HEK293T (cell line): ENCODE results near the gene EVA1C.

Experiments used
- CTCF ChIA-PET: fragments of 350-600 bp; formaldehyde crosslinking; extraction: SDS; loops from one replicate; lab custom pipeline; 2021; ENCODE audit warnings: antibody characterized with exemption, inconsistent platforms; lab: Yijun Ruan, JAX
- POLR2A ChIA-PET: fragments of 350-600 bp; formaldehyde crosslinking; extraction: SDS; loops from one replicate; lab custom pipeline; 2020; ENCODE audit warnings: antibody characterized with exemption, inconsistent platforms; lab: Yijun Ruan, JAX
- DNase-seq: peaks from one replicate; pipeline ENCODE4 v3.0.0; 2012; ENCODE audit warnings: mixed read lengths; ENCODE audit errors: extremely low spot score
- ARNT ChIP-seq: fragments of 450-650 bp; IDR thresholded peaks from 2 replicates; pipeline ENCODE4 v1.6.1; 2017; ENCODE audit warnings: mild to moderate bottlenecking
- BHLHE40 ChIP-seq: fragments of 450-650 bp; IDR thresholded peaks from 2 replicates; pipeline ENCODE4 v1.6.1; 2016; ENCODE audit warnings: mild to moderate bottlenecking, moderate library complexity, borderline replicate concordance
- CTBP1 ChIP-seq: fragments of 450-650 bp; IDR thresholded peaks from 2 replicates; pipeline ENCODE4 v1.6.1; 2016; ENCODE audit warnings: borderline replicate concordance
- ELF4 ChIP-seq: fragments of 450-650 bp; IDR thresholded peaks from 2 replicates; pipeline ENCODE4 v1.6.1; 2017; ENCODE audit warnings: antibody characterized with exemption
- FOXA1 ChIP-seq: fragments of 450-650 bp; IDR thresholded peaks from 2 replicates; pipeline ENCODE4 v1.6.1; 2016; ENCODE audit warnings: mild to moderate bottlenecking
- FOXK2 ChIP-seq: fragments of 450-650 bp; IDR thresholded peaks from 2 replicates; pipeline ENCODE4 v1.6.1; 2016; ENCODE audit warnings: mild to moderate bottlenecking
- FOXM1 ChIP-seq: fragments of 450-650 bp; IDR thresholded peaks from 2 replicates; pipeline ENCODE4 v1.6.1; 2017; ENCODE audit warnings: mild to moderate bottlenecking, borderline replicate concordance
- HDGF ChIP-seq: fragments of 450-650 bp; IDR thresholded peaks from 2 replicates; pipeline ENCODE4 v1.6.1; 2017; ENCODE audit warnings: antibody characterized with exemption, borderline replicate concordance
- L3MBTL2 ChIP-seq: fragments of 450-650 bp; conservative IDR thresholded peaks from 2 replicates; pipeline ENCODE4 v1.6.1; 2016; ENCODE audit warnings: mild to moderate bottlenecking
- LEF1 ChIP-seq: fragments of 450-650 bp; IDR thresholded peaks from 2 replicates; pipeline ENCODE4 v1.6.1; 2017; ENCODE audit warnings: mild to moderate bottlenecking, borderline replicate concordance
- NFRKB ChIP-seq: fragments of 450-650 bp; IDR thresholded peaks from 2 replicates; pipeline ENCODE4 v1.6.1; 2016; ENCODE audit warnings: mild to moderate bottlenecking, moderate library complexity
- PKNOX1 ChIP-seq: fragments of 450-650 bp; IDR thresholded peaks from 2 replicates; pipeline ENCODE4 v1.6.1; 2016
- SP1 ChIP-seq: fragments of 450-650 bp; IDR thresholded peaks from 2 replicates; pipeline ENCODE4 v1.6.1; 2017
- SUZ12 ChIP-seq: fragments of 450-650 bp; IDR thresholded peaks from 2 replicates; pipeline ENCODE4 v1.6.1; 2016; ENCODE audit warnings: mild to moderate bottlenecking
- TARDBP ChIP-seq: fragments of 450-650 bp; IDR thresholded peaks from 2 replicates; pipeline ENCODE4 v1.6.1; 2016
- ZNF384 ChIP-seq: fragments of 450-650 bp; IDR thresholded peaks from 2 replicates; pipeline ENCODE4 v1.6.1; 2016

EVA1C gene

GRCh38 chr21:32392299-32392879 lies 20.1 kb upstream of the EVA1C start:
- POLR2A ChIA-PET, result interaction anchor here (0.6 to 2.1 kb wide), 7 partner anchors 8 to 1662 kb away, joined by 3 to 6 read pairs (median 4); no protein-coding TSS in a partner anchor
- DNase-seq, result peak; percentile 25

GRCh38 chr21:32392880-32393676 lies 19.4 kb upstream of the EVA1C start, which contains the start of gene URB1:
TSS of gene URB1 (minus strand) at chr21:32393012. CDS start at chr21:32392910, 102 bp downstream.
- TF ChIP-seq TARDBP (no peak), FOXM1 (no peak), L3MBTL2 (peak; percentile 65), FOXA1 (no peak), NFRKB (no peak), HDGF (no peak), PKNOX1 (peak; percentile 45; the same call in 1 of the 2 replicates)
- CTCF ChIA-PET, result interaction anchor here (0.7 to 1.2 kb wide), 2 partner anchors 9 to 10 kb away, joined by 3 to 5 read pairs; no protein-coding TSS in a partner anchor
- POLR2A ChIA-PET, result interaction anchor here (0.6 to 2.1 kb wide), 7 partner anchors 9 to 208 kb away, joined by 3 to 6 read pairs (median 4); no protein-coding TSS in a partner anchor
- DNase-seq, result peak; percentile 99

More at GRCh38 chr21:32392299-32392879, 20.1 kb upstream of the EVA1C start:
- CTCF ChIA-PET, result interaction anchor here (0.7 to 1.2 kb wide), 2 partner anchors 10 to 11 kb away, joined by 3 to 5 read pairs; no protein-coding TSS in a partner anchor
- TF ChIP-seq ARNT (no peak), FOXA1 (no peak), TARDBP (no peak), BHLHE40 (no peak), ZNF384 (no peak), NFRKB (no peak), FOXM1 (no peak), L3MBTL2 (no peak), PKNOX1 (no peak), ELF4 (no peak), SP1 (no peak)

GRCh38 chr21:32393677-32394001 lies 18.9 kb upstream of the EVA1C start:
- CTCF ChIA-PET, result no interaction called here
- DNase-seq, result no peak

GRCh38 chr21:32403201-32403777 lies 9.2 kb upstream of the EVA1C start:
- CTCF ChIA-PET, result interaction anchor here (0.6 to 4.3 kb wide), 8 partner anchors 9 to 202 kb away, joined by 3 to 27 read pairs (median 4); no protein-coding TSS in a partner anchor
- peak; percentile 82 for DNase-seq

More at GRCh38 chr21:32393677-32394001, 18.9 kb upstream of the EVA1C start:
- TF ChIP-seq CTBP1 (no peak), HDGF (no peak), PKNOX1 (no peak), LEF1 (no peak), FOXM1 (no peak), BHLHE40 (no peak), TARDBP (no peak), SP1 (no peak), L3MBTL2 (no peak), FOXK2 (no peak), FOXA1 (no peak), SUZ12 (no peak), ELF4 (no peak), ARNT (no peak)
- POLR2A ChIA-PET, result interaction anchor here (1.0 to 2.1 kb wide), 2 partner anchors 129 to 176 kb away, joined by 3 to 5 read pairs; no protein-coding TSS in a partner anchor

More at GRCh38 chr21:32403201-32403777, 9.2 kb upstream of the EVA1C start:
- POLR2A ChIA-PET, result no interaction called here
- TF ChIP-seq TARDBP (no peak), ELF4 (no peak), PKNOX1 (no peak), FOXK2 (no peak), ARNT (no peak), L3MBTL2 (no peak), CTBP1 (no peak), FOXA1 (no peak), SUZ12 (no peak), ZNF384 (no peak), LEF1 (no peak), BHLHE40 (no peak), SP1 (no peak), HDGF (no peak), FOXM1 (no peak), NFRKB (no peak)
